ENCODE results near the gene ONECUT2.

Gene ONECUT2

DNA sequence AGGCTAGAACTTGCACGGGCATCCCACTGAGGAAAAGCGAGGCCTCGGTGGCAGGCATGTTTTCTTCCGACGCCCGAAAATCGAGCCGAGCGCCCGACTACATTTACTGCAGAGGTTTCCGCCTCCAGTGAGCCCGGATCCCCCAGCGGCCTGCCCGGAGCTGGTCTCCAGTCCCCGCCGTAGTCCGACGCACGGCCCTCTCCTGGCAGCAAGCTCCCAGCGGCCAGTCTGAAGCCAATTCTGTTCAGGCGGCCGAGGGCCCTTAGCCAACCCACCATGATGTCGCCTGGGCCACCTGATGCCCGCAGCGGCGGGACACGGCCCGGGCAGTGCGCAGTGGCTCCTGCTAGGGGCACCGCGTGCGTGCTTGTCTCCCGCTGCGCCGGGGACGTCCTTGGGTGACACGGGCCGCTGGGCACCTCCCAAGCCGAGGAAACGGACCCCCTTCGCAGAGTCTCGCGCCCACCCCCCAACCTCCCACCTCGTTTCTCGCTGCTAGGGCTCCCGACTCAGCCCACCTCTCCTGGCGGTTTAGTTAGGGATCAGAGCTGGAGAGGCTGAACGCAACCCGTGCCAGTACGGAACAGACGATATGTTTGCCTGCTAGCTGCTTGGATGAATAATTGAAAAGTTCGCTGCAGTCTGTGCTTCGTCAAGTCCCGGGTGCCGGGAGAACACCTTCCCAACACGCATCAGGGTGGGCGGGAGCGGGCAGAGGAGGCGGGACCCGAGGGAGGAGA lies 5.3 kb downstream of the ONECUT2 start:
- H3K79me2 ChIP-seq (ENCODE audit: insufficient read depth, low read length): no peaks in the 10 kb centered on the region
- no peaks in the 10 kb centered on the region for H4K20me1 ChIP-seq (ENCODE audit: insufficient read depth, low read length)
- no peak overlapping the region for H3K4me3 ChIP-seq (ENCODE audit: low read depth, low read length, poor library complexity, severe bottlenecking)
- H3K9me2 ChIP-seq (ENCODE audit: low read depth, low read length): no peaks in the 10 kb centered on the region
- H3K27me3 ChIP-seq (ENCODE audit: insufficient read depth, low read length): no peaks in the 10 kb centered on the region
- TF ChIP-seq CTCF (IDR thresholded peaks at IDR 0.05; ENCODE audit: low read length): no peak
- no peak for TF ChIP-seq EZH2 (IDR thresholded peaks at IDR 0.05; ENCODE audit: borderline replicate concordance, low read length)
- no peak overlapping the region for H3K9ac ChIP-seq (ENCODE audit: low read length)
- H3K4me1 ChIP-seq (ENCODE audit: insufficient read depth, low read length, severe bottlenecking): no peaks in the 10 kb centered on the region
- H3K9me3 ChIP-seq (ENCODE audit: low read length): no peaks in the 10 kb centered on the region
- H3K27ac ChIP-seq (ENCODE audit: low read depth, low read length, poor library complexity, severe bottlenecking): no peak overlapping the region
- H2AFZ ChIP-seq (ENCODE audit: low read length): no peak overlapping the region
- no peaks in the 10 kb centered on the region for H3F3A ChIP-seq (ENCODE audit: insufficient read depth, low read length)
- H3K36me3 ChIP-seq (ENCODE audit: insufficient read depth, low read length): no peaks in the 10 kb centered on the region
- no peak overlapping the region for H3K4me2 ChIP-seq (ENCODE audit: low read length)

- Histone ChIP-seq H3K27ac (ENCODE audit: low read depth, low read length, poor library complexity, severe bottlenecking) (no peak overlapping the region), H3K36me3 (ENCODE audit: insufficient read depth, low read length) (no peaks in the 10 kb centered on the region), H3K4me3 (ENCODE audit: low read depth, low read length, poor library complexity, severe bottlenecking) (no peak overlapping the region), H3K79me2 (ENCODE audit: insufficient read depth, low read length) (no peaks in the 10 kb centered on the region), H3K9me2 (ENCODE audit: low read depth, low read length) (no peaks in the 10 kb centered on the region), H4K20me1 (ENCODE audit: insufficient read depth, low read length) (no peaks in the 10 kb centered on the region), H3K4me2 (ENCODE audit: low read length) (no peak overlapping the region), H2AFZ (ENCODE audit: low read length) (no peak overlapping the region), H3K9me3 (ENCODE audit: low read length) (no peaks in the 10 kb centered on the region), H3K9ac (ENCODE audit: low read length) (no peak overlapping the region), H3K27me3 (ENCODE audit: insufficient read depth, low read length) (no peaks in the 10 kb centered on the region), H3K4me1 (ENCODE audit: insufficient read depth, low read length, severe bottlenecking) (no peaks in the 10 kb centered on the region), H3F3A (ENCODE audit: insufficient read depth, low read length) (no peaks in the 10 kb centered on the region)
- TF ChIP-seq EZH2 (IDR thresholded peaks at IDR 0.05; ENCODE audit: borderline replicate concordance, low read length): no peak
Measured at GRCh38 chr18:57441071-57441794, 6.1 kb downstream of the ONECUT2 start.

DNA sequence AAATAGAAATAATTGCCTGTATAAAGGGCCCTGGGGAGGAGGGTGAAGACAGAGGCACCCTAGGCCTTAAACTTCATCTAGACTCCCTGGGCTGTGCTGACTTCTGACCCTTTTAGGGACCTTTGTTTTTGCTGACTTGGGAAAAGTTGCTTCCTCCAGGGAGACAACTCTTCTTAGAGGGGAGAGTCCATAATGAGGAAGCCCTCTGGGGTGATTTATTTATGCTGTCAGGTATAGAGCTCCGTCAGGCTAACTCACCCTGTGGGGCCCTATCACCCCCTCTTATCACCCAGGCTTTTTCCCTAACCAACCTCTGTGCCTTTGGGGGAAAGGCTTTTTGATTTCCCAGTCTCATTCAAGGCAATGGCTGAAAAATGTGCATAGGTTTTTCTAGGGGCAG lies 8.1 kb downstream of the ONECUT2 start:
- H3K4me2 ChIP-seq (ENCODE audit: low read length): no peak overlapping the region
- H3K9me2 ChIP-seq (ENCODE audit: low read depth, low read length): no peaks in the 10 kb centered on the region
- no peaks in the 10 kb centered on the region for H3K79me2 ChIP-seq (ENCODE audit: insufficient read depth, low read length)
- TF ChIP-seq EZH2 (IDR thresholded peaks at IDR 0.05; ENCODE audit: borderline replicate concordance, low read length) (no peak), CTCF (IDR thresholded peaks at IDR 0.05; ENCODE audit: low read length) (no peak)
- no peaks in the 10 kb centered on the region for H3K4me1 ChIP-seq (ENCODE audit: insufficient read depth, low read length, severe bottlenecking)
- H3K36me3 ChIP-seq (ENCODE audit: insufficient read depth, low read length): no peaks in the 10 kb centered on the region
- H3K27me3 ChIP-seq (ENCODE audit: insufficient read depth, low read length): no peaks in the 10 kb centered on the region
- H3K27ac ChIP-seq (ENCODE audit: low read depth, low read length, poor library complexity, severe bottlenecking): no peak overlapping the region
- H3F3A ChIP-seq (ENCODE audit: insufficient read depth, low read length): no peaks in the 10 kb centered on the region
- H2AFZ ChIP-seq (ENCODE audit: low read length): no peak overlapping the region
- no peak overlapping the region for H3K4me3 ChIP-seq (ENCODE audit: low read depth, low read length, poor library complexity, severe bottlenecking)
- H3K9me3 ChIP-seq (ENCODE audit: low read length): no peaks in the 10 kb centered on the region
- no peak overlapping the region for H3K9ac ChIP-seq (ENCODE audit: low read length)
- H4K20me1 ChIP-seq (ENCODE audit: insufficient read depth, low read length): no peaks in the 10 kb centered on the region

Measured in OCI-LY1 (cell line).